ENCODE measurements around the gene TULP1. TPM values are rescaled to one million over a fixed set of nuclear protein-coding genes. Genes with fewer than 3 reads are reported as not detected.

The TULP1 gene
- total RNA-seq, 1 experiment from 2014 or later: not detected

GRCh38 chr6:35477028-35477427, 35.7 kb downstream of the TULP1 start:
- Mint-ChIP-seq H3K27me3 (ENCODE audit: unreplicated experiment) (no peaks in the 10 kb centered on the region), H3K36me3 (ENCODE audit: insufficient read depth, unreplicated experiment) (peaks cover 60% of the 10 kb centered on the region), H3K4me3 (ENCODE audit: low read depth, unreplicated experiment) (no peak overlapping the region), H3K4me1 (ENCODE audit: low read depth, unreplicated experiment) (peaks cover 4% of the 10 kb centered on the region), H3K9me3 (ENCODE audit: low read depth, unreplicated experiment) (no peaks in the 10 kb centered on the region), H3K27ac (ENCODE audit: unreplicated experiment) (no peak overlapping the region)
- CTCF ChIA-PET: interaction anchor here (0.6 kb wide), 1 partner anchor 738 kb away, joined by 3 read pairs; no protein-coding TSS in a partner anchor
- intact Hi-C loops (cut with micrococcal nuclease; ENCODE audit: unreplicated experiment): no loop called here
- TF ChIP-seq CTCF (IDR thresholded peaks at IDR 0.05; ENCODE audit: unreplicated experiment): no peak
- BruUV-seq (replicated peaks): no TSS peak
- no peak for DNase-seq

- BruUV-seq (replicated peaks): no TSS peak
- peaks cover 9% of the 10 kb centered on the region for H3K4me1 Mint-ChIP-seq (ENCODE audit: low read depth, unreplicated experiment)
- H3K27me3 Mint-ChIP-seq (ENCODE audit: unreplicated experiment): no peaks in the 10 kb centered on the region
- H3K27ac Mint-ChIP-seq (ENCODE audit: unreplicated experiment): peak overlapping the region; percentile 7
- no peak overlapping the region for H3K4me3 Mint-ChIP-seq (ENCODE audit: low read depth, unreplicated experiment)
- peaks cover 71% of the 10 kb centered on the region for H3K36me3 Mint-ChIP-seq (ENCODE audit: insufficient read depth, unreplicated experiment)
- H3K9me3 Mint-ChIP-seq (ENCODE audit: low read depth, unreplicated experiment): no peaks in the 10 kb centered on the region
- TF ChIP-seq CTCF (IDR thresholded peaks at IDR 0.05; ENCODE audit: unreplicated experiment): no peak
- intact Hi-C loops (cut with micrococcal nuclease; ENCODE audit: unreplicated experiment): no loop called here
- CTCF ChIA-PET: no interaction called here
- DNase-seq: no peak
These were observed 36.7 kb downstream of the TULP1 start for GRCh38 chr6:35476004-35476403.

GRCh38 chr6:35475573-35475972, 37.1 kb downstream of the TULP1 start:
- Mint-ChIP-seq H3K4me3 (ENCODE audit: low read depth, unreplicated experiment) (no peak overlapping the region), H3K27ac (ENCODE audit: unreplicated experiment) (peak overlapping the region; percentile 7), H3K9me3 (ENCODE audit: low read depth, unreplicated experiment) (no peaks in the 10 kb centered on the region), H3K4me1 (ENCODE audit: low read depth, unreplicated experiment) (peaks cover 13% of the 10 kb centered on the region), H3K27me3 (ENCODE audit: unreplicated experiment) (no peaks in the 10 kb centered on the region), H3K36me3 (ENCODE audit: insufficient read depth, unreplicated experiment) (peaks cover 75% of the 10 kb centered on the region)
- CTCF ChIA-PET: interaction anchor here (1.1 kb wide), 1 partner anchor 21 kb away, joined by 3 read pairs; no protein-coding TSS in a partner anchor
- intact Hi-C loops (cut with micrococcal nuclease; ENCODE audit: unreplicated experiment): no loop called here
- no TSS peak for BruUV-seq (replicated peaks)
- no peak for TF ChIP-seq CTCF (IDR thresholded peaks at IDR 0.05; ENCODE audit: unreplicated experiment)
- DNase-seq: no peak

- CTCF ChIA-PET: interaction anchor here (1.1 kb wide), 1 partner anchor 21 kb away, joined by 3 read pairs; no protein-coding TSS in a partner anchor
- BruUV-seq (replicated peaks): TSS peak; percentile 11
- no peaks in the 10 kb centered on the region for H3K9me3 Mint-ChIP-seq (ENCODE audit: low read depth, unreplicated experiment)
- no peak overlapping the region for H3K4me3 Mint-ChIP-seq (ENCODE audit: low read depth, unreplicated experiment)
- peaks cover 19% of the 10 kb centered on the region for H3K4me1 Mint-ChIP-seq (ENCODE audit: low read depth, unreplicated experiment)
- no peak for DNase-seq
- intact Hi-C loops (cut with micrococcal nuclease; ENCODE audit: unreplicated experiment): no loop called here
- no peaks in the 10 kb centered on the region for H3K27me3 Mint-ChIP-seq (ENCODE audit: unreplicated experiment)
- TF ChIP-seq CTCF (IDR thresholded peaks at IDR 0.05; ENCODE audit: unreplicated experiment): no peak
- peaks cover 80% of the 10 kb centered on the region for H3K36me3 Mint-ChIP-seq (ENCODE audit: insufficient read depth, unreplicated experiment)
- peak overlapping the region; percentile 65 for H3K27ac Mint-ChIP-seq (ENCODE audit: unreplicated experiment)
These were observed 37.6 kb downstream of the TULP1 start for GRCh38 chr6:35474942-35475570.
